HG02642 (cell line): ENCODE data around the gene HLX.

Experiments used
- ATAC-seq: cut with Tn5 transposase; IDR thresholded peaks from one replicate; pipeline ENCODE4 v1.9.1; 2021; ENCODE audit warnings: mild to moderate bottlenecking; ENCODE audit not compliant: unreplicated experiment, poor library complexity

HLX gene, protein sequence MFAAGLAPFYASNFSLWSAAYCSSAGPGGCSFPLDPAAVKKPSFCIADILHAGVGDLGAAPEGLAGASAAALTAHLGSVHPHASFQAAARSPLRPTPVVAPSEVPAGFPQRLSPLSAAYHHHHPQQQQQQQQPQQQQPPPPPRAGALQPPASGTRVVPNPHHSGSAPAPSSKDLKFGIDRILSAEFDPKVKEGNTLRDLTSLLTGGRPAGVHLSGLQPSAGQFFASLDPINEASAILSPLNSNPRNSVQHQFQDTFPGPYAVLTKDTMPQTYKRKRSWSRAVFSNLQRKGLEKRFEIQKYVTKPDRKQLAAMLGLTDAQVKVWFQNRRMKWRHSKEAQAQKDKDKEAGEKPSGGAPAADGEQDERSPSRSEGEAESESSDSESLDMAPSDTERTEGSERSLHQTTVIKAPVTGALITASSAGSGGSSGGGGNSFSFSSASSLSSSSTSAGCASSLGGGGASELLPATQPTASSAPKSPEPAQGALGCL

GRCh38 chr1:220879076-220879508 lies at the start of gene HLX:
Gene HLX (plus strand): TSS chr1:220879443. CDS start chr1:220879858, 415 bp downstream.
- ATAC-seq, result peak; percentile 72

DNA sequence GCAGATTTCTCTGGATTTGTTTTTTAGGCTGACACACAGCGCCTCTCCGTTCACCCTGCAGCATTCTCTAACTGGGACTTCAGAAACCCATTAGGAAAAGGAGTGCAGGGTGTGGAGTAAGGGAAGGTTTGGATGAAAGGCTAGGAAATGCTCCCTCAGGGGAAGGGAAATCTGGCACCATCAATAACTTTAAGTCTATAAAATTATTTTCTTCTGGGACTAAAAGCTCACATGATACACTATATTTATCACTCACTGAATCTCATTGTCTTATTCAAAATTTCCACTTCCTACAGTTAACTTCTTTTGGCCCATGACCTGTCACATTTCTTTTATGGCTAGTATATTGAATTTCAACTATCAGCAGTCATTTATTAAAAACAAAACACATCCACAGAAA lies 45.8 kb upstream of the HLX start:
- no peak for ATAC-seq

- ATAC-seq, result no peak
Observed at GRCh38 chr1:220834155-220834870, 44.9 kb upstream of the HLX start.

- no peak for ATAC-seq
Observed at GRCh38 chr1:220838578-220838977, 40.7 kb upstream of the HLX start.

DNA sequence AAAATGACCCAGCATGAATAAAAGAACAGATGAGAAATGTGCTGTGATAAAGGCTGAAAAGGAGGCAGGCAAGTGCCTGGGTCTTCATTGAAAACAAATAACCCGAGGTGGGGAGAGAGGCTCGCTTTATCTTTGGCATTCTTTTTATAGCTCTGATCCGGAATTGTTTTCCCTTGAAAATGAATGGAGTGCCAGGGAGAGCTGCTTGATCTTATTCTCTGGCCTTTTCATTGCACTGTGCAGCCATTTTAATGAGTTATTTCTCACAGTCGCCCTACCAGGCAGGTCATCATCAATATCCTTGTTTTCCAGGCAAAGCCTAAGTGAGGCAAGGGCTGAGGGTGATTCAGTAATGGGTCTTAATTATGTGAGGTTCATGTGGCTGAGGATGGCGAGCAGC lies 39.8 kb upstream of the HLX start:
- no peak for ATAC-seq

DNA sequence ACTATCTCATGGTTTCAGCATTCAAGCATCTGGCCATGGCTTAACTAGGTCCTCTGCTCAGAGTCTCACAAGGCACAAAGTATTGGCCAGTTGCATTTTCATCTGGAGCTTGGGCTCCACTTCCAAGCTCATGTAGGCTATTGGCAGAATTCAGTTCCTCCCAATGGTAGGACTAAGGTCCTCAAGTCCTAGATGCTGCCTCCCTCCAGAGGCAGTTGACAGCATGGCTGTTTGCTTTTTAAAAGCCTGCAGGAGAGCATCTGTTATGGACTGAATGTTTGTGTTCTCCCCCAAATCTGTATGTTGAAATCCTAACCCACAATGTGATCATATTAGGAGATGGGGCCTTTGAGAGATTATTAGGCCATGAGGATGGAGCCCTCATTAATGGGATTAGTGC lies 38.0 kb upstream of the HLX start:
- no peak for ATAC-seq

- no peak for ATAC-seq
Observed at GRCh38 chr1:220843481-220844011, 35.7 kb upstream of the HLX start.

GRCh38 chr1:220852408-220852807 lies 26.8 kb upstream of the HLX start:
- ATAC-seq, result no peak

GRCh38 chr1:220872296-220872695 lies 6.9 kb upstream of the HLX start:
- no peak for ATAC-seq

DNA sequence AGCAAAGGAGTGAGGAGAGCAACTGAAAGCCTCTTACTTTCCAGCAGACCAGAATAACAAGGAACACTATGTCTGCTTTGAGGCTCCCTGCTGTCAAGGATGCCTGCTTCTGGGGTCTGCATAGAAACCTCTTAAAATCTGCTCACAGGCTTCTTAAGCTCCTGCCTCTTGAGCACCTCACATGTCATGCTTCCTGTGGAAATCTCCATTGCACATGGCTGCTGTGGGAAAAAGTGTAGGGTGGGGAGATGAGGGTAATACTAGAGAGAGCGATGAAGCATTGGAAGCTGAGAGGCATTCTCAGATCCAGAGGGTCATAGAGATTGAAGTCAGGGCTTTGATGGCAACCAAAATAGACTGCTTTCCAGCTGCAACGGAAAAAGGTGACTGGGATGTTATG lies 6.2 kb upstream of the HLX start:
- no peak for ATAC-seq

DNA sequence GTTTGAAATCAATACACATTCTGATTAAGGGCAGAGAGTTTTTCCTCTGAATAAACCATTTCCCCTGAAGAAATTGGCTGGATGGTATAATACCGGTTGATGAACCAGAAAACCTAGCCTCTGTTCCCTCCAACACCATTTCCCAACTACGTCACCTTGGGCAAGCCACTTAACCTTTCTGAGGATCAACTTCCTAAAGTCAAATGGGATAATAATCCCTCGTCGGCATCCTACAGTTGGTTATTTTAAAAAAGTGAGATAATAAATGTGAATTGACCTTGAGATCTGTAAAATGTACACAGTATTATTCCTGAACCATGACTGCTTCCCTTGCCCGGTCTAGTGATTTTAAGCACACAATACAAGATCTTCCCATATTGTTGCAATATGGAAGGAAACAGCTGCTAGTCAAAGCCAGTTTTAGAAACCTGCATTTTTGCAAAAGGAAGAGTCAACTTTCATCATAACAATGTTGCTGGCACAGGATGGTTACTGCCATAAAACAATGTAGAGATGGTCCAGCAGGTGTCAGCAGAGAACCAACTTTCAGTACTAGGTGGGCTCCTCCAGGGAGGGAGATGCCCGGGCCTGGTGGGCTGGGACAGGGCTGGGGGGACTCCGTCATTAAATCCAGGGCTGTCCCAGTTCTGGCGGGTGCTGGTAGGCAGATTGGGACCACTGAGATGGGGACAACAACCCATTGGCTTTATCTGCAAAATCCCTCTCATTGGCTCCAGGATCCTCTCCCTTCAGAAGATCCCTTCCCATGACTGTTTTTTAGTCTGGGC lies 5.2 kb upstream of the HLX start:
- no peak for ATAC-seq

- no peak for ATAC-seq
Observed at GRCh38 chr1:220875260-220875659, 4.0 kb upstream of the HLX start.

DNA sequence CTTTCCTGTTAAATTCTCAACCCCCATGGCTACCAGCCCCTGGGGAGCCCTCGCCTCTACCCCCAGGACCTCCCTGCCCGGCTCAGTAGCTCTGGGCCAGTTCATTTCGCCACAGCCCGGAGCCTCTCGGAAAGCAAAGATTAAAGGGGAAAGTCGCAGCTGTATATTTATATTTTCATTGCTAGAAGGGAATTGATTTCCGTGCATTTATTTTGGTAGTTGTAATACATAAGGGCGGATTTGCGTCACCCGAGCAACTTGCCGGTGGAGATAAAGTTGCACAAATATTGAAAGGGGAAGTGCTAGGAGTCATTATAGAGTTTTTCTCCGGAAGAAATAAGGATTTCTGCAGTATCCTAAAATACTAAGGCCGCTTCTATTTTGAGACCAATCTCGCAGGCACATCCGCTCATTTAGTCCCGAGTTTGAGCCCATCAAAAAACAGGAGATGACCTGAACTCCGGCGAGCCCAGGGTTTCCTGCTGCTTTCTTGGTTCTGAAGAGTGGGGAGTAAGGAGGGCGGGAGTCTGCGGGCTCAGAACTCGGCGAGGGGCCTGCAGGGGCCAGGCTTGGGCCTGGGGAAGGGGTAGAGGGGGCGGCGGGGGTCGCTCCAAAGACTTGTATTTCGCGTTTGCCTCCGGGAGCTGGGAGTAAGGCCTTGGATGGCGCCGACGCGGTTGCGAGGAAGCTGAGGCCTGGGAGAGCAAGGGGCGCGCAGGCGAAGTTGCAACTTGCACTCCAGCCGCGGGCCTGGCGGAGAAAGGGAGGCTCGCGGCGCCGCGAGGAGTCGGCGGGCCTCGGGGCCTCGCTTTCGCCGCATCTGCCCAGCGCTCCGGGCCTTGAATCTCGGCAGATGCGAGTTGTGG lies 2.5 kb upstream of the HLX start:
- no peak for ATAC-seq

GRCh38 chr1:220877377-220878095 lies 1.7 kb upstream of the HLX start:
- ATAC-seq, result no peak

- ATAC-seq, result peak; percentile 22
Observed at GRCh38 chr1:220878191-220879075, 810 bp upstream of the HLX start.

DNA sequence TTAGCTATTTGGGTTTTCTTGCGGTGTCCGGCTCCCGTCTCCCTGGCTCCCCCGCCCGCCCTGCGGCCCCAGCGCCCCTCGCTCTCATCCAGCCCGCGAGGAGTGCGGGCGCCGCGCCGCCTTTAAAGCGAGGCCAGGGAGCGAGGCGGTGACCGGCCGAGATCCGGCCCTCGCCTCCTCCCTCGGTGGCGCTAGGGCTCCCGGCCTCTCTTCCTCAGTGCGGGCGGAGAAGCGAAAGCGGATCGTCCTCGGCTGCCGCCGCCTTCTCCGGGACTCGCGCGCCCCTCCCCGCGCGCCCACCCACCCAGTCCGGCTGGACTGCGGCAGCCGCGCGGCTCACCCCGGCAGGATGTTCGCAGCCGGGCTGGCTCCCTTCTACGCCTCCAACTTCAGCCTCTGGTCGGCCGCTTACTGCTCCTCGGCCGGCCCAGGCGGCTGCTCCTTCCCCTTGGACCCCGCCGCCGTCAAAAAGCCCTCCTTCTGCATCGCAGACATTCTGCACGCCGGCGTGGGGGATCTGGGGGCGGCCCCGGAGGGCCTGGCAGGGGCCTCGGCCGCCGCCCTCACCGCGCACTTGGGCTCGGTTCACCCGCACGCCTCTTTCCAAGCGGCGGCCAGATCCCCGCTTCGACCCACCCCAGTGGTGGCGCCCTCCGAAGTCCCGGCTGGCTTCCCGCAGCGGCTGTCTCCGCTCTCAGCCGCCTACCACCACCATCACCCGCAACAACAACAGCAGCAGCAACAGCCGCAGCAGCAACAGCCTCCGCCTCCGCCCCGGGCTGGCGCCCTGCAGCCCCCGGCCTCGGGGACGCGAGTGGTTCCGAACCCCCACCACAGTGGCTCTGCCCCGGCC lies 492 bp downstream of the HLX start:
- ATAC-seq, result peak; percentile 45

GRCh38 chr1:220880362-220880670 lies 1.1 kb downstream of the HLX start:
- ATAC-seq, result no peak
